Measurements from ENCODE around the gene GNB1L. TPM values are rescaled to one million over a fixed set of nuclear protein-coding genes. Genes with fewer than 3 reads are reported as not detected.

GNB1L gene
- total RNA-seq, 1 experiment from 2014 or later = 12.3 TPM

- H3K4me1 ChIP-seq = no peaks in the 10 kb centered on the region
- H3K36me3 ChIP-seq = peaks cover 30% of the 10 kb centered on the region
- H3K9me3 ChIP-seq (replicated peaks) = no peaks in the 10 kb centered on the region
- H3K4me3 ChIP-seq = no peak overlapping the region
- no peak for DNase-seq
- H3K27ac ChIP-seq = no peak overlapping the region
- H3K27me3 ChIP-seq = no peaks in the 10 kb centered on the region
Observed at GRCh38 chr22:19766511-19767426, 87.9 kb downstream of the GNB1L start.

- H3K4me1 ChIP-seq = no peaks in the 10 kb centered on the region
- no peaks in the 10 kb centered on the region for H3K27me3 ChIP-seq
- no peaks in the 10 kb centered on the region for H3K9me3 ChIP-seq (replicated peaks)
- peaks cover 30% of the 10 kb centered on the region for H3K36me3 ChIP-seq
- H3K4me3 ChIP-seq = no peak overlapping the region
- no peak for DNase-seq
- no peak overlapping the region for H3K27ac ChIP-seq
Observed at GRCh38 chr22:19766240-19766510, 88.5 kb downstream of the GNB1L start.

- no peaks in the 10 kb centered on the region for H3K27me3 ChIP-seq
- H3K4me3 ChIP-seq = no peak overlapping the region
- H3K27ac ChIP-seq = no peak overlapping the region
- H3K4me1 ChIP-seq = no peaks in the 10 kb centered on the region
- H3K36me3 ChIP-seq = peaks cover 30% of the 10 kb centered on the region
- no peak for DNase-seq
- H3K9me3 ChIP-seq (replicated peaks) = no peaks in the 10 kb centered on the region
Observed at GRCh38 chr22:19765477-19766239, 89.0 kb downstream of the GNB1L start.

- H3K27me3 ChIP-seq = no peaks in the 10 kb centered on the region
- DNase-seq = no peak
Observed at GRCh38 chr22:19764636-19765476, 89.8 kb downstream of the GNB1L start.

GRCh38 chr22:19764299-19764593 is 90.4 kb downstream of the GNB1L start:
- DNase-seq = no peak
- Histone ChIP-seq H3K4me1 (peaks cover 5% of the 10 kb centered on the region; the same call in 1 of the 2 replicates), H3K36me3 (peaks cover 30% of the 10 kb centered on the region), H3K27me3 (no peaks in the 10 kb centered on the region), H3K9me3 (replicated peaks) (no peaks in the 10 kb centered on the region), H3K27ac (no peak overlapping the region), H3K4me3 (no peak overlapping the region)

More at GRCh38 chr22:19764636-19765476, 89.8 kb downstream of the GNB1L start:
- H3K4me3 ChIP-seq = no peak overlapping the region
- H3K27ac ChIP-seq = no peak overlapping the region
- H3K9me3 ChIP-seq (replicated peaks) = no peaks in the 10 kb centered on the region
- H3K36me3 ChIP-seq = peaks cover 30% of the 10 kb centered on the region
- H3K4me1 ChIP-seq = peaks cover under 1% of the 10 kb centered on the region; the same call in 1 of the 2 replicates

GRCh38 chr22:19763458-19764298 is 91.0 kb downstream of the GNB1L start:
- Histone ChIP-seq H3K27me3 (no peaks in the 10 kb centered on the region), H3K9me3 (replicated peaks) (no peaks in the 10 kb centered on the region), H3K4me1 (peaks cover 5% of the 10 kb centered on the region; the same call in 1 of the 2 replicates), H3K4me3 (no peak overlapping the region), H3K27ac (no peak overlapping the region), H3K36me3 (peaks cover 30% of the 10 kb centered on the region)
- DNase-seq = no peak

GRCh38 chr22:19762568-19763457 is 91.9 kb downstream of the GNB1L start:
- DNase-seq = no peak
- Histone ChIP-seq H3K27ac (no peak overlapping the region; the same call in 1 of the 2 replicates), H3K27me3 (no peaks in the 10 kb centered on the region), H3K4me1 (peaks cover 5% of the 10 kb centered on the region; the same call in 1 of the 2 replicates), H3K9me3 (replicated peaks) (no peaks in the 10 kb centered on the region), H3K36me3 (peaks cover 30% of the 10 kb centered on the region), H3K4me3 (peak overlapping the region; percentile 87)

- DNase-seq = peak; percentile 67 to 71
- Histone ChIP-seq H3K4me1 (peaks cover 5% of the 10 kb centered on the region; the same call in 1 of the 2 replicates), H3K27ac (peak overlapping the region; percentile 27; the same call in 1 of the 2 replicates), H3K4me3 (peak overlapping the region; percentile 87), H3K9me3 (replicated peaks) (no peaks in the 10 kb centered on the region), H3K36me3 (peaks cover 28% of the 10 kb centered on the region), H3K27me3 (no peaks in the 10 kb centered on the region)
Observed at GRCh38 chr22:19761725-19762567, 92.7 kb downstream of the GNB1L start.

GRCh38 chr22:19760951-19761724 is 93.5 kb downstream of the GNB1L start:
- H3K27ac ChIP-seq = peak overlapping the region; percentile 27; the same call in 1 of the 2 replicates
- peaks cover 5% of the 10 kb centered on the region; the same call in 1 of the 2 replicates for H3K4me1 ChIP-seq
- DNase-seq = peak in 1 of 2 experiments; percentile 33
- H3K36me3 ChIP-seq = peaks cover 26% of the 10 kb centered on the region
- H3K4me3 ChIP-seq = peak overlapping the region; percentile 87
- no peaks in the 10 kb centered on the region for H3K9me3 ChIP-seq (replicated peaks)
- H3K27me3 ChIP-seq = no peaks in the 10 kb centered on the region

GRCh38 chr22:19760058-19760950 is 94.4 kb downstream of the GNB1L start, which contains the start of gene TBX1:
TSS of gene TBX1 (plus strand) at chr22:19760778. CDS start at chr22:19760844, 66 bp downstream.
- Histone ChIP-seq H3K27ac (peak within 1 kb of the TSS; percentile 42; the same call in 1 of the 2 replicates), H3K27me3 (no peaks in the 10 kb centered on the region), H3K36me3 (peaks cover 23% of the 10 kb centered on the region), H3K4me3 (peak within 1 kb of the TSS; percentile 87), H3K4me1 (peaks cover 5% of the 10 kb centered on the region; the same call in 1 of the 2 replicates), H3K9me3 (replicated peaks) (no peaks in the 10 kb centered on the region)
- peak in 1 of 2 experiments; percentile 42 for DNase-seq

Measured in SJCRH30 (cell line).